HCT116 (cell line): ENCODE data around the gene SLC6A17. TPM values are rescaled to one million over a fixed set of nuclear protein-coding genes. Genes with fewer than 3 reads are reported as not detected.

ENCODE experiments used
- ATAC-seq: fragments of 200-7000 bp; cut with Tn5 transposase; 2 replicates; pipeline ENCODE4 v1.9.1; 2020; ENCODE audit warnings: mild to moderate bottlenecking, moderate library complexity
- BruUV-seq: library from RNA; stranded (reverse); fragments of 400-500 nt; replicated peaks from 2 replicates; lab custom pipeline; 2021; lab: Mats Ljungman, UMichigan
- CTCF ChIA-PET: fragments of 300-600 bp; sonication (Branson Sonifier 250); formaldehyde crosslinking; loops from one replicate; lab custom pipeline; 2021; ENCODE audit warnings: antibody characterized with exemption; lab: Charles Lee
- POLR2A ChIA-PET: fragments of 300-600, 350-600 bp; sonication (Branson Sonifier 250); formaldehyde crosslinking; loops from one replicate; lab custom pipeline; 2021; ENCODE audit warnings: antibody characterized with exemption; lab: Charles Lee
- RAD21 ChIA-PET, 2 experiments: fragments of 300-600 bp; sonication (Branson Sonifier 250); formaldehyde crosslinking; loops; one replicate each; lab custom pipeline; 2023; ENCODE audit warnings: low total read pairs in 2 of 2; ENCODE audit not compliant: uncharacterized antibody in 2 of 2, unreplicated experiment in 2 of 2, low non-redundant PET in 1 of 2; lab: Charles Lee
- DNase-seq: peaks from one replicate; pipeline ENCODE4 v3.0.0-alpha.2; 2010; ENCODE audit warnings: low read depth, low spot score
- H2AFZ ChIP-seq: fragments of 200-600 bp; shearing (Covaris generic), sonication (generic); 2 replicates; pipeline ENCODE4 v1.6.1; 2017; ENCODE audit warnings: low read depth, mixed run types, mixed read lengths, antibody characterized with exemption, low read length; ENCODE audit not compliant: poor library complexity, severe bottlenecking
- H3K27ac ChIP-seq: 2 replicates; pipeline ENCODE4 v1.5.1; 2012; ENCODE audit warnings: low read depth, low read length
- H3K27me3 ChIP-seq: fragments of 200-600 bp; sonication (generic); 2 replicates; pipeline ENCODE4 v1.6.1; 2016; ENCODE audit warnings: mixed run types, low read length, mixed read lengths; ENCODE audit not compliant: insufficient read depth
- H3K36me3 ChIP-seq, 2 experiments: fragments of 200-500 bp in 1 of 2; fragments of 200-600 bp in 1 of 2; sonication (Bioruptor generic) in 1 of 2; sonication (generic) in 1 of 2; 2 replicates each; pipeline versions ENCODE4 v1.5.1 to v1.6.1; 2014 to 2016; ENCODE audit warnings: low read length in 2 of 2, inconsistent platforms in 1 of 2, mixed read lengths in 1 of 2, mixed run types in 1 of 2; ENCODE audit not compliant: insufficient read depth in 2 of 2, control insufficient read depth in 1 of 2
- H3K4me1 ChIP-seq, 2 experiments: fragments of 200-600 bp in 1 of 2; sonication (generic) in 1 of 2; 2 replicates each; pipeline versions ENCODE4 v1.5.1 to v1.6.1; 2012 to 2017; ENCODE audit warnings: low read length in 2 of 2, inconsistent platforms in 1 of 2, mild to moderate bottlenecking in 1 of 2, mixed read lengths in 1 of 2, mixed run types in 1 of 2, moderate library complexity in 1 of 2; ENCODE audit not compliant: insufficient read depth in 2 of 2, control insufficient read depth in 1 of 2
- H3K4me2 ChIP-seq: fragments of 200-600 bp; sonication (generic); 2 replicates; pipeline ENCODE4 v1.6.1; 2017; ENCODE audit warnings: mixed run types, low read length, mixed read lengths
- H3K4me3 ChIP-seq, 2 experiments: fragments of 200-600 bp in 1 of 2; sonication (generic) in 1 of 2; replicated peaks in 1 of 2; 2 replicates each; pipeline ENCODE4 v1.5.1; 2011 to 2016; ENCODE audit warnings: low read length in 2 of 2, control low read depth in 1 of 2, low read depth in 1 of 2, mild to moderate bottlenecking in 1 of 2, mixed read lengths in 1 of 2, mixed run types in 1 of 2
- H3K79me2 ChIP-seq: fragments of 200-600 bp; sonication (generic); 2 replicates; pipeline ENCODE4 v1.6.1; 2017; ENCODE audit warnings: mild to moderate bottlenecking, mixed run types, low read length, moderate library complexity, mixed read lengths; ENCODE audit not compliant: insufficient read depth
- H3K9ac ChIP-seq: fragments of 200-600 bp; sonication (generic); 2 replicates; pipeline ENCODE4 v1.6.1; 2016; ENCODE audit warnings: low read length, mixed read lengths
- H3K9me2 ChIP-seq: fragments of 200-600 bp; sonication (generic), shearing (Covaris generic); 2 replicates; pipeline ENCODE4 v1.6.1; 2017; ENCODE audit warnings: mixed run types, mild to moderate bottlenecking, moderate library complexity; ENCODE audit not compliant: insufficient read depth
- H3K9me3 ChIP-seq, 2 experiments: fragments of 200-500 bp in 1 of 2; fragments of 200-600 bp in 1 of 2; sonication (Bioruptor generic) in 1 of 2; sonication (generic) in 1 of 2; 2 replicates each; pipeline ENCODE4 v1.6.1; 2014 to 2017; ENCODE audit warnings: low read length in 2 of 2, mixed read lengths in 2 of 2, inconsistent platforms in 1 of 2, low read depth in 1 of 2, mild to moderate bottlenecking in 1 of 2, mixed run types in 1 of 2, moderate library complexity in 1 of 2; ENCODE audit not compliant: control insufficient read depth in 1 of 2, insufficient read depth in 1 of 2
- H4K20me1 ChIP-seq: fragments of 200-600 bp; sonication (generic), shearing (Covaris generic); 2 replicates; pipeline ENCODE4 v1.6.1; 2017; ENCODE audit warnings: mixed run types, mild to moderate bottlenecking, moderate library complexity; ENCODE audit not compliant: insufficient read depth
- ATF3 ChIP-seq: IDR thresholded peaks from 2 replicates; pipeline ENCODE4 v1.6.1; 2012
- CBX3 ChIP-seq: IDR thresholded peaks from 2 replicates; pipeline ENCODE4 v1.6.1; 2012; ENCODE audit warnings: low read depth
- CEBPB ChIP-seq: IDR thresholded peaks from 2 replicates; pipeline ENCODE4 v1.6.1; 2012; ENCODE audit warnings: low read depth
- EZH2 ChIP-seq: fragments of 200-600 bp; sonication (generic); IDR thresholded peaks from 2 replicates; pipeline ENCODE4 v1.6.1; 2017; ENCODE audit warnings: antibody characterized with exemption, mixed run types
- JUND ChIP-seq: IDR thresholded peaks from 2 replicates; pipeline ENCODE4 v1.6.1; 2012
- MAX ChIP-seq: IDR thresholded peaks from 2 replicates; pipeline ENCODE4 v1.6.1; 2012
- TCF7L2 ChIP-seq: IDR thresholded peaks from 2 replicates; pipeline ENCODE4 v1.7.0; 2011; ENCODE audit warnings: borderline replicate concordance, inconsistent platforms; ENCODE audit not compliant: insufficient read depth, insufficient read length; ENCODE audit errors: extremely low read depth
- intact Hi-C: fragments of 100-400 bp; cut with micrococcal nuclease; formaldehyde crosslinking; loops from 2 replicates; pipeline ENCODE4 v1.10.0; 2022
- total RNA-seq: library from RNA; stranded (reverse); gene quantifications from one replicate; pipeline ENCODE4 v1.2.1, GENCODE V29; 2021; ENCODE audit not compliant: unreplicated experiment

Gene SLC6A17
- total RNA-seq, 1 experiment from 2014 or later: 10.5 TPM

- Histone ChIP-seq H3K36me3 (no peaks in the 10 kb centered on the region), H3K4me1 (peaks cover 0 to 6% of the 10 kb centered on the region in 2 experiments; a peak in 2 of 4 replicates)
- intact Hi-C loops: no loop called here
- TF ChIP-seq TCF7L2 (no peak), MAX (no peak), EZH2 (no peak), ATF3 (no peak), CEBPB (no peak), JUND (no peak)
- TF ChIP-seq, all 23 proteins: peak for 0
- H3K27me3 ChIP-seq: no peaks in the 10 kb centered on the region
- ChIA-PET CTCF (no interaction called here), RAD21 (no interaction called here), POLR2A (no interaction called here)
- H4K20me1 ChIP-seq: no peaks in the 10 kb centered on the region
- H3K4me3 ChIP-seq: no peak overlapping the region
- H3K79me2 ChIP-seq: no peaks in the 10 kb centered on the region
- H3K27ac ChIP-seq: no peak overlapping the region
- no peak overlapping the region for H3K9ac ChIP-seq
- H3K9me2 ChIP-seq: no peaks in the 10 kb centered on the region
- ATAC-seq (no peak), DNase-seq (no peak)
- no peak overlapping the region for H2AFZ ChIP-seq
- no peaks in the 10 kb centered on the region for H3K9me3 ChIP-seq
- no peak overlapping the region for H3K4me2 ChIP-seq
- no TSS peak for BruUV-seq
Measured at GRCh38 chr1:110166861-110167260, 16.6 kb downstream of the SLC6A17 start.

GRCh38 chr1:110170766-110171733 is 20.8 kb downstream of the SLC6A17 start:
- Histone ChIP-seq H4K20me1 (no peaks in the 10 kb centered on the region), H3K79me2 (no peaks in the 10 kb centered on the region), H3K4me3 (no peak overlapping the region), H3K4me1 (no peaks in the 10 kb centered on the region), H3K9ac (no peak overlapping the region), H3K9me3 (no peaks in the 10 kb centered on the region), H3K9me2 (no peaks in the 10 kb centered on the region), H3K36me3 (no peaks in the 10 kb centered on the region), H3K27me3 (no peaks in the 10 kb centered on the region), H3K27ac (no peak overlapping the region)
- no TSS peak for BruUV-seq
- ChIA-PET RAD21 (no interaction called here), POLR2A (no interaction called here)
- no peak for DNase-seq
- TF ChIP-seq CBX3: no peak
- TF ChIP-seq, all 23 proteins: peak for 0
- Histone ChIP-seq H3K4me2 (no peak overlapping the region), H2AFZ (no peak overlapping the region)
- intact Hi-C loops: no loop called here
- no peak for ATAC-seq
- CTCF ChIA-PET: no interaction called here
